GM19240 (cell line): ENCODE results near the gene FBXO5.
A peak's percentile ranks its signal among the peaks of the same experiment; 100 is the strongest.
"Not testable (repeated sequence)": the region's sequence is repeated elsewhere in the genome, so short reads cannot be mapped to it uniquely, and the experiment has no call there.

Source experiments
- DNase-seq: peaks from one replicate; pipeline ENCODE4 v3.0.0; 2011; ENCODE audit warnings: low spot score; ENCODE audit not compliant: insufficient read length

Gene FBXO5, protein sequence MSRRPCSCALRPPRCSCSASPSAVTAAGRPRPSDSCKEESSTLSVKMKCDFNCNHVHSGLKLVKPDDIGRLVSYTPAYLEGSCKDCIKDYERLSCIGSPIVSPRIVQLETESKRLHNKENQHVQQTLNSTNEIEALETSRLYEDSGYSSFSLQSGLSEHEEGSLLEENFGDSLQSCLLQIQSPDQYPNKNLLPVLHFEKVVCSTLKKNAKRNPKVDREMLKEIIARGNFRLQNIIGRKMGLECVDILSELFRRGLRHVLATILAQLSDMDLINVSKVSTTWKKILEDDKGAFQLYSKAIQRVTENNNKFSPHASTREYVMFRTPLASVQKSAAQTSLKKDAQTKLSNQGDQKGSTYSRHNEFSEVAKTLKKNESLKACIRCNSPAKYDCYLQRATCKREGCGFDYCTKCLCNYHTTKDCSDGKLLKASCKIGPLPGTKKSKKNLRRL

GRCh38 chr6:152982904-152983636 lies at the start of gene FBXO5:
FBXO5 (minus strand) TSS chr6:152983041; CDS start chr6:152982959, 82 bp downstream.
- DNase-seq = peak; percentile 42

DNA sequence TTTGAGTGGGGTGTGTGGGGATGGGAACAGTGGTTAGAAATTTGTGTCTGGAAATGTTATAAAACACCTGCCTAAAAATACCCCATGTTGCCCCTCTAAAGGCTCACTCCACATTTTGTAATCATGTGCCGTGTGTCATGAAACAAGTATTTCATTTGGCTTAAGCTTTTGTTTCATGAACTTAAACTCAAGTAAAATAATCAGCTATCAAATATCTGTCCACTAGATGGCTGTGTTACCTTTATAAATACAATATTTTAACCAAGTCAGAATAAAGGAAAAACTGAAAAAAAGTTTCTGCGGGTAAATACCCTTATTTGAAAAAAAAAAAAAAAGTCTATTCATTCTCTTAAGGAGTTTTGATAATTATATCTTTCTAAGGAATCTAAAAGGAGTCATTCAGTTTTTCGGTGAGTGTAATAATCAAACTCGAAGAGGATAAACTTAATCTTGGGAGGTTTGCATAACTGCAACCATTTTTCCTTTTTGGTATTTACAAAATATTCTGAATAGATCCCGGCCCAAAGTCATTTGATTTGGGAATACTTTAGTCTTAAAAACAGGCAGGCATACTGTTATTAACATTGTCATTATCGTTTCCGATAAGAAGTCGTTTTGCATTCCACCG lies 49.5 kb upstream of the FBXO5 start:
- DNase-seq = no peak

DNA sequence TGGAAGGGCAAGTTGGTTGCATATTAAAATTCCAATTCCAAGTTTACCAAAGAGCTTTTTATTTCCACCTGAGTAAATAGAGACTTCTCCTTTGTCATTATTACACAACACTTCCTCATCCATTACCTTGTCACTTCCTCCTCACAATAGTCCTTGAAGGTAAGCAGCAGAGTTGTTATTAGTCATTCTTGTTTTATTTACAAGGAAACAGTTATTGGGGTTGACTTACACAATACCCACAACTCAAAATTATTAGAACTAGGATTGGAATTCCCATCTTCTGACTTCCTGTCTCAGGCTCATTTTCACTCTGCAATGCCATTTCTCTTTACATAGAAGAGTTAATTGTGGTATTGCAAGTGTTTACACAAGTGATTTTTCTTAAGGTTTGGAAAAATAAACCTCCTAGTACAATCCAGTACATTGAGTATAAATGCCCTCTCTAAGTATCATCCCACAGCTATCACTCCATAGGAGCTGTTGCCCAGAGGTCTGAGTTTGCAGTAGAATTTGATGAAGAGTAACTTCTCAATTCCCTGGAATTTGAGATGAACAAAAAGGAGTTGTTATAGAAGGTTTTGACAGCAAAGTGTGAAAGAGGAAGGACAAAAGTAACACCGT lies 48.6 kb upstream of the FBXO5 start:
- DNase-seq = no peak

GRCh38 chr6:153028963-153029362 lies 46.1 kb upstream of the FBXO5 start:
- no peak for DNase-seq

- DNase-seq = no peak
Measured at GRCh38 chr6:153028286-153028685, 45.4 kb upstream of the FBXO5 start.

DNA sequence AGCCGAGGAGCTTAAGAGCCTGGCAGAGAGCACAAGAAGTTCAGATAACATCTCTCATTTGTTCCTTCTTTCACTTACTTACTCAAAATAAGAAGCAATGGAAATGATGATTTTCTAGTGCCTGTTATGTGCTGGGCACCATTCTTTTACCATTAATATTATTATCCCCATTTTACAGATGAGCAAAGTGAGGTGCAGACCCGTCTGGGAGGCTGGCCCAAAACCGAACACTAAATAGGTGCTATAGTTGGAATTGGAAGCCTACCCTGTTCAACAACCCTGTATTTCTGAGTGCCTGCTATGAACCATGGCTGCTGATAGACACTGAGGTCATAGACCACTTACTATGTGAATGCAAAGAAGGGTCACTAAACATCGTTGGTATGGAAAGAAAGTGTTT lies 44.6 kb upstream of the FBXO5 start:
- no peak for DNase-seq

- no peak for DNase-seq
Measured at GRCh38 chr6:153024709-153025017, 41.8 kb upstream of the FBXO5 start.

DNA sequence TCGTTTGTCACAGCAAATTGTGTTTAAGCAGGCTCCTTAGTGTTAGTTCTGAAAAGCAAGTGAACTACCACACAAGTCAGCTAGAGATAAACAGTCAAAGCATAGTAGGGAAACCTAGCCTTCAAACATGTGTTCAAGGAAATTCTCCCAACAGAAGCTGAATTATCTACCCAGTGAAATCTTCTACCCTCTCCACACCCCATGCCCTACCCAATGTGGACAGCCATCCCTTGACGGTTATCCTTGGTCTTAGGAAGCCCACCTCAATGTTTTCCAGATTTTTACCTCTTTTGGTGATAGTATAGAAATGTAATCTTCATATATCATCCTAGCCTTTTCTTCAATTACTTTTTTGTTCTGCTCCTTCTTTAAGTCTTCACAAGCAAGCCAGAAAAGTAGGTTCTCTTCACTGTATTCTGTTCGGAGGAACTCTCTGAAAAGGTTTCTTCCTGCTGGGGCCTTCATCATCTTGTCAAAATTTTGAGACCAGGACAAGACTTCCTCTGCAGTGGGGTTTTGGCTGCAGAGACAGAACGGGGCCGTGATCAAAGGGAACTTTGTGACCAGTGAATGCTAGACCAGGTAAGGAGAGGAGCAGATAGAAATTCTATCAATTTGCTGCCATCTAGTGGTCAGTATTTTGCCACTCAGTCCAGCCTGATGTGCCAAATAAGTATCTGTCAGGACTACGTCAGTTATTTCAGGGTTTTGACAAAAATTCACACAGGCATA lies 41.3 kb upstream of the FBXO5 start:
- DNase-seq = peak; percentile 30

DNA sequence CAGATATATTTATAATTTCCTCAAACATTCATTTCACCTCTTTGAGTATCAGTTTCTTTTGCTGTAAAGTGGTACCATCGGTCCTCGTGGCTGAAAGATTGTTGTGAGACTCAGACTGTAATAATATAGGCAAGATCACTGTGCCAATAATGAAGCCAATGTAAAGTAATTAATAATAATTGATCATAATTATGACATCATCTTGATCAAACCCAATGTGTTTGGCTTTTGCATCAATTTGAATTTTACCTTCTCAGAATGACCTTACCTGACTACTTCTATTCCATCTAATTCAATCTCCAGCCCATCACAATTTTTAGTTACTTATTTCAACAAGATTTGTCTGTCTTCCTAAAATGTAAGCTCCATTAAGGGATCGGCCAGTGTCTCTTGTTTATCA lies 35.5 kb upstream of the FBXO5 start:
- no peak for DNase-seq

DNA sequence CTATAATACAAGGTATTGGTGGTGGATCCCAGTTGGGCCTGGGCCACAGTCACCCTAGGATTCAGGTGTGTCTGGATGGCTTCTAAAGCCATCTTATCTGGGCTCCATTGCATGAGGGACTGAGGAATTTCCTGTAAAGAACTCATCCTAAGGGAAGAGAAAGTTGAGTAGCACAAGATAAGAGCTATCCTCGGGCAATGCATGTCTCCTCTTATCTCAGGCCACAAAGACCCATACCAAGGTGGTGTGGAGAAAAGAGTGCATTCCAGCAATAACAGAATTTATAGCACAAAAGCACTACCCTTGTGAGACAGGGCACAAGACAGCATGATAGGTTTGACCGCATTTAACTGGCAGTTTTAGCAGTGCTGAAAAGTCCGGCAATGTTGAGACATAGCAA lies 34.0 kb upstream of the FBXO5 start:
- DNase-seq = no peak

- no peak for DNase-seq
Measured at GRCh38 chr6:153015094-153015640, 32.3 kb upstream of the FBXO5 start.

GRCh38 chr6:153013438-153013837 lies 30.6 kb upstream of the FBXO5 start:
- no peak for DNase-seq

- DNase-seq = no peak
Measured at GRCh38 chr6:153012856-153013255, 30.0 kb upstream of the FBXO5 start.

DNA sequence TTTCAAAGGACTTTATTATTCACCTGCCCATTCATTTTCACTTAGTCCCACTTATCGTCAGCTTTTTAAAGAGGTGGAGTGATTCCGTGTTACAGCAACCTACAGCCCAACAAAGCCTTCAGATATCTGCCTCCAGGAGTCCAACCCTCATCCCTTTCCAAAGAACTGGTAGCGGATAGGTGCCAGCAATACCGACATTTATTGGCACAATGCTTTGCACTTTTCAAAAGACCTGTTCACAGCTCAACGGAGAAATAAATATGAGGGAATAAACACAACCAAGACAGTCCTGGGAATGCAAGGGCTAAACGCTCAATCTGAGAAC lies 20.5 kb upstream of the FBXO5 start:
- DNase-seq = no peak

GRCh38 chr6:153002613-153003365 lies 19.9 kb upstream of the FBXO5 start, which contains the start of gene MTRF1L:
MTRF1L (minus strand) TSS chr6:153002709; CDS start chr6:153002685, 24 bp downstream.
- peak; percentile 53 for DNase-seq

DNA sequence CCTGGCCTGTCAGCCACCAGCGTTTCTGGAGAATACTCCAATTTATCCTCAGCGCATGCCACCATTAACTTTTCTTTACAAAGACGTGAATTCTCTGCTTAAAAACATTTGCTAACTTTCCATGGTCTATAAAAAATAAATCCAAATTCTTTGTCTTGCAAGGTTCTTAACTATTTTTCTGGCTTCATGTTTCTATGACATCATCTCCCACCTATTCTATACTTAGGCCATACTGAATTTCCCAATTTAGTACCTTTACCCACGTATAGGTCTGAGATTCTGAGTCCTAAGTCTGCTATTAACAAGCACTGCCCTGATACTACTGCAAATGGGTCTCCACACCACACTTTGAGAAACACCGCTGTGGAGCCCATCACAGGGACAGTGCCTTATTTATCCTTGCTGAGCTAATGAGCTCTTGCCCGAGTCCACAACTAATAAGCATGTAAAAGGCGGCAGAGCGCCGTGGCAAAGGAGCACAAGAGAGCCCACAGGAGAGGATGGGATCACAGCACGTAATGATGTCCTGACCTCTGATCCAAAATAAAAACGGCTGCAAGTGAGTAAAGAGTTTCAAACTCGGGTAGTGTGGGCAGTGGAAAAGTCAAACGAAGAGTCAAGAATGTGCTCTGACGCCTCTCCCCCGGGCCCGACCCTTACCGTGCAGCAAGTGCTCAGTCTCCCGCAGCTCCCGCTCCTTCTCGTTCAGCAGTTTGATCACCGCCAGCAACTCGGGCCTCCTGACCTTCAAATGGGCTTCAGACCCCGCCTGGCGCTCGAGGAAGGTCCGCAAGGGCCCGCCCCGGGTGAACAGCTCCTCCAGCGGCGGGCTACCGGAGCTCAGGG lies 19.1 kb upstream of the FBXO5 start:
- no peak for DNase-seq

GRCh38 chr6:153000790-153001189 lies 17.9 kb upstream of the FBXO5 start:
- not testable (repeated sequence) for DNase-seq

DNA sequence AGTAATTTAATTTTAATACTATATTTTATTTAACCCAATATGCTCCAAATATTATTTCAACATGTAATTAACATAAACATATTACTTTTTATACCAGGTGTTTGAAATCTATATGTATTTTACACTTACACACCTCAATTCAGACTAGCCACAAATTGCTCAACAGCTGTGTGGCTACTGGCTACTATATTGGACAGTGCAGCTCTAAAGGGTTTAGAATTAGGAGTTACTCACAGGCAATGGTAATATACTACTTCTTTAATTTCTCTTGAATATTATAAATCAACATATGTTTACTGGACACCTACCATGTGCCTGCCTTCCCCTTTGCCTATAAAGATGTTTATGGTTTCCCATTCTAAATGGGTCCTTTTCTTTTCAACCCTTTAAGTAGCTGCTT lies 17.4 kb upstream of the FBXO5 start:
- DNase-seq = no peak

DNA sequence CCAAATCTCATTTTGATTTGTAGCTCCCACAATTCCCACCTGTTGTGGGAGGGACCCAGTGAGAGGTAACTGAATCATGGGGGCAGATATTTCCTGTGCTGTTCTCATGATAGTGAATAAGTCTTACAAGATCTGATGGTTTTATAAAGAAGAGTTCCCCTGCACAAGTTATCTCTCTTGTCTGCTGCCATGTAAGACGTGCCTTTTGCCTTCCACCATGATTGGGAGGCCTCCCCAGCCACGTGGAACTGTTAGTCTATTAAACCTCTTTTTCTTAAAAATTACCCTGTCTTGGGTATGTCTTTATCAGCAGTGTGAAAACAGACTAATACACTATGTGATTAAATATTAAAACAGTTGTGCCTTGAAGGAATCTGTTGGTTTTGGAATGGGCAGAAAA lies 16.7 kb upstream of the FBXO5 start:
- DNase-seq = not testable (repeated sequence)
